Small intestine (tissue), 7 donors: Measurements from ENCODE around the gene PRR20A. TPM values are rescaled to one million over a fixed set of nuclear protein-coding genes. Genes with fewer than 3 reads are reported as not detected.
"Not testable (repeated sequence)": the region's sequence is repeated elsewhere in the genome, so short reads cannot be mapped to it uniquely, and the experiment has no call there.

Experiments
- DNase-seq, 2 donors: peaks; one replicate each; pipeline versions ENCODE4 v3.0.0 to v3.0.0-alpha.2; 2013
- FAIRE-seq: peaks from 2 replicates; lab custom pipeline; 2012; peaks lifted over from hg19 to GRCh38; lab: Jason Lieb, UNC
- H3K27ac ChIP-seq, 3 donors: one replicate each; pipeline ENCODE4 v1.5.1; 2013; ENCODE audit warnings: low read length in 2 of 3, mild to moderate bottlenecking in 2 of 3, control low read depth in 1 of 3, inconsistent platforms in 1 of 3, low read depth in 1 of 3, moderate library complexity in 1 of 3
- H3K27me3 ChIP-seq, 3 donors: one replicate each; pipeline ENCODE4 v1.6.1; 2013; ENCODE audit warnings: low read length in 3 of 3, inconsistent platforms in 1 of 3; ENCODE audit not compliant: control insufficient read depth in 3 of 3, insufficient read depth in 3 of 3
- H3K36me3 ChIP-seq, 3 donors: one replicate each; pipeline ENCODE4 v1.6.1; 2013; ENCODE audit warnings: low read length in 3 of 3, inconsistent platforms in 1 of 3, low read depth in 1 of 3, mild to moderate bottlenecking in 1 of 3, moderate library complexity in 1 of 3; ENCODE audit not compliant: control insufficient read depth in 3 of 3, insufficient read depth in 2 of 3
- H3K4me1 ChIP-seq, 3 donors: one replicate each; pipeline ENCODE4 v1.6.1; 2013; ENCODE audit warnings: low read length in 2 of 3, inconsistent platforms in 1 of 3, low read depth in 1 of 3, mild to moderate bottlenecking in 1 of 3, moderate library complexity in 1 of 3; ENCODE audit not compliant: control insufficient read depth in 3 of 3, insufficient read depth in 2 of 3
- H3K4me3 ChIP-seq, 3 donors: one replicate each; pipeline ENCODE4 v1.5.1; 2013; ENCODE audit warnings: low read length in 3 of 3, control low read depth in 1 of 3, inconsistent platforms in 1 of 3, low read depth in 1 of 3, mild to moderate bottlenecking in 1 of 3, moderate library complexity in 1 of 3
- H3K9me3 ChIP-seq, 2 donors: one replicate each; pipeline ENCODE4 v1.6.1; 2013; ENCODE audit warnings: low read depth in 1 of 2, low read length in 1 of 2; ENCODE audit not compliant: control insufficient read depth in 2 of 2, insufficient read depth in 1 of 2
- WGBS, 3 donors: extraction: QIAGEN DNeasy Blood & Tissue Kit; methylation state at CpG; one replicate each; pipeline ENCODE4 v1.1.7; 2013; 5-methylcytosine and 5-hydroxymethylcytosine counted together
- polyA plus RNA-seq, 4 donors: library from polyadenylated mRNA; stranded (reverse) in 3 of 4; unstranded in 1 of 4; fragments of 200-250 nt in 3 of 4; fragments of 120-200 nt in 1 of 4; gene quantifications; one replicate each; pipeline versions ENCODE4 v1.2.1 to v1.2.3, GENCODE V29; 2013
- donor health status: healthy with polysubstance abuse.
- donor health status: control.
- donor health status: control.
- donor health status: Bipolar disorder and iron deficiency.
- donor health status: healthy.

Gene PRR20A
- polyA plus RNA-seq, 4 donors: not detected

DNA sequence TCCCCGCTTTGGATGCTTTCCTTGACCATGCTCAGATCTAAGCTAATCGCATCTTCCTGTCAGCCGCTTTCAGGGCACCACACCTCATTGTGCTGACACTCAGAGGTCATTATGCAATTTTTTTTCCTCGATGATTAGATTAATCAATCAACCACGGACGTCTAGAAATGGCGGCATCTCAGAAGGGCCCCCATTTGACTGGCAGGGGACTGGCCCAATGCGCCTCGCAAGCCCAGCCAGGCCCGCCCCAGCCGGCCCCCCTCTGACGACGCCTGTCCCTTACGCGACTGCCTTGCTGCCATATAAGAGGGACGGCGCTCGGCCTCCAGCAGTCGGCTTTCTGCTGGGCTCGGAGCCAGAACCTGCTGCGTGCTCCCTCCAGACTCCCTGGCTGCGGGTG is 6.5 kb downstream of the PRR20A start, which contains the start of gene PRR20B:
TSS of gene PRR20B (plus strand) at position 301 of the 400 bp plus-strand sequence. CDS start 387 bp downstream, outside the sequence.
- DNase-seq, H3K27me3 ChIP-seq, H3K4me3 ChIP-seq, FAIRE-seq, H3K27ac ChIP-seq, H3K4me1 ChIP-seq, H3K36me3 ChIP-seq, H3K9me3 ChIP-seq: not testable (repeated sequence)
- no CpG with 5 or more reads among the region's 22 CpGs for WGBS, 3 donors

- not testable (repeated sequence) for H3K27me3 ChIP-seq, DNase-seq, H3K36me3 ChIP-seq, H3K4me3 ChIP-seq, H3K4me1 ChIP-seq, H3K9me3 ChIP-seq, FAIRE-seq, H3K27ac ChIP-seq
- 94 to 95% (median 94%) methylated on average over 6 of the region's 14 CpGs for WGBS, 3 donors
These were observed 7.4 kb downstream of the PRR20A start for GRCh38 chr13:57148106-57148505.

GRCh38 chr13:57153761-57154160 is 13.0 kb downstream of the PRR20A start, which contains the start of gene PRR20C:
PRR20C (plus strand) TSS chr13:57154061; CDS start chr13:57154448, 387 bp downstream.
- not testable (repeated sequence) for H3K27me3 ChIP-seq, H3K36me3 ChIP-seq, FAIRE-seq, H3K4me3 ChIP-seq, H3K4me1 ChIP-seq, H3K9me3 ChIP-seq, H3K27ac ChIP-seq, DNase-seq
- no CpG with 5 or more reads among the region's 22 CpGs for WGBS, 3 donors

DNA sequence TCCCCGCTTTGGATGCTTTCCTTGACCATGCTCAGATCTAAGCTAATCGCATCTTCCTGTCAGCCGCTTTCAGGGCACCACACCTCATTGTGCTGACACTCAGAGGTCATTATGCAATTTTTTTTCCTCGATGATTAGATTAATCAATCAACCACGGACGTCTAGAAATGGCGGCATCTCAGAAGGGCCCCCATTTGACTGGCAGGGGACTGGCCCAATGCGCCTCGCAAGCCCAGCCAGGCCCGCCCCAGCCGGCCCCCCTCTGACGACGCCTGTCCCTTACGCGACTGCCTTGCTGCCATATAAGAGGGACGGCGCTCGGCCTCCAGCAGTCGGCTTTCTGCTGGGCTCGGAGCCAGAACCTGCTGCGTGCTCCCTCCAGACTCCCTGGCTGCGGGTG is 19.6 kb downstream of the PRR20A start, which contains the start of gene PRR20D:
TSS of gene PRR20D (plus strand) at position 301 of the 400 bp plus-strand sequence. CDS start 387 bp downstream, outside the sequence.
- not testable (repeated sequence) for H3K9me3 ChIP-seq, H3K27ac ChIP-seq, H3K4me1 ChIP-seq, H3K27me3 ChIP-seq, FAIRE-seq, H3K4me3 ChIP-seq, DNase-seq, H3K36me3 ChIP-seq
- no CpG with 5 or more reads among the region's 22 CpGs for WGBS, 3 donors

- WGBS, 3 donors: no CpG with 5 or more reads among the region's 22 CpGs
- H3K4me1 ChIP-seq, H3K36me3 ChIP-seq, H3K27ac ChIP-seq, H3K4me3 ChIP-seq, DNase-seq, H3K9me3 ChIP-seq, FAIRE-seq, H3K27me3 ChIP-seq: not testable (repeated sequence)
These were observed 26.2 kb downstream of the PRR20A start, which contains the start of gene PRR20E for GRCh38 chr13:57166897-57167296. PRR20E (plus strand) TSS chr13:57167197; CDS start chr13:57167584, 387 bp downstream.

- Histone ChIP-seq H3K27me3 (no peaks in the 10 kb centered on the region), H3K27ac (no peak overlapping the region), H3K4me3 (no peak overlapping the region), H3K4me1 (no peaks in the 10 kb centered on the region), H3K36me3 (no peaks in the 10 kb centered on the region), H3K9me3 (no peaks in the 10 kb centered on the region)
- DNase-seq (no peak), FAIRE-seq (no peak)
- 74 to 84% (median 77%) methylated on average over 1 of the region's 1 CpG for WGBS, 3 donors
These were observed 50.9 kb downstream of the PRR20A start for GRCh38 chr13:57191667-57192066.

Other genes with a start within 250 kb of the PRR20A start
- not detected for gene PRR20B, start 6.6 kb downstream of the PRR20A start, polyA plus RNA-seq
- gene PRR20C, start 13.1 kb downstream of the PRR20A start, polyA plus RNA-seq: not detected
- gene PRR20D, start 19.7 kb downstream of the PRR20A start, polyA plus RNA-seq: not detected
- gene PRR20E, start 26.3 kb downstream of the PRR20A start, polyA plus RNA-seq: not detected